Ovary (tissue), 3 donors: Measurements from ENCODE around the gene EFNB3.

Experiments
- POLR2A ChIP-seq: fragments of 450-650 bp; IDR thresholded peaks from one replicate; pipeline ENCODE4 v1.6.1; 2017; ENCODE audit warnings: antibody characterized with exemption, mild to moderate bottlenecking, moderate library complexity
- TF ChIP-seq, protein P1 (sequence below), 3 donors: fragments of 450-650 bp in 2 of 3; fragments of 200-600 bp in 1 of 3; IDR thresholded peaks; one replicate each; pipeline versions ENCODE4 v1.5.1 to v1.8.0; 2016 to 2022; ENCODE audit warnings: antibody characterized with exemption in 3 of 3, mild to moderate bottlenecking in 1 of 3
- donor health status: DM: no; HTN: no; CAD: no.

DNA sequence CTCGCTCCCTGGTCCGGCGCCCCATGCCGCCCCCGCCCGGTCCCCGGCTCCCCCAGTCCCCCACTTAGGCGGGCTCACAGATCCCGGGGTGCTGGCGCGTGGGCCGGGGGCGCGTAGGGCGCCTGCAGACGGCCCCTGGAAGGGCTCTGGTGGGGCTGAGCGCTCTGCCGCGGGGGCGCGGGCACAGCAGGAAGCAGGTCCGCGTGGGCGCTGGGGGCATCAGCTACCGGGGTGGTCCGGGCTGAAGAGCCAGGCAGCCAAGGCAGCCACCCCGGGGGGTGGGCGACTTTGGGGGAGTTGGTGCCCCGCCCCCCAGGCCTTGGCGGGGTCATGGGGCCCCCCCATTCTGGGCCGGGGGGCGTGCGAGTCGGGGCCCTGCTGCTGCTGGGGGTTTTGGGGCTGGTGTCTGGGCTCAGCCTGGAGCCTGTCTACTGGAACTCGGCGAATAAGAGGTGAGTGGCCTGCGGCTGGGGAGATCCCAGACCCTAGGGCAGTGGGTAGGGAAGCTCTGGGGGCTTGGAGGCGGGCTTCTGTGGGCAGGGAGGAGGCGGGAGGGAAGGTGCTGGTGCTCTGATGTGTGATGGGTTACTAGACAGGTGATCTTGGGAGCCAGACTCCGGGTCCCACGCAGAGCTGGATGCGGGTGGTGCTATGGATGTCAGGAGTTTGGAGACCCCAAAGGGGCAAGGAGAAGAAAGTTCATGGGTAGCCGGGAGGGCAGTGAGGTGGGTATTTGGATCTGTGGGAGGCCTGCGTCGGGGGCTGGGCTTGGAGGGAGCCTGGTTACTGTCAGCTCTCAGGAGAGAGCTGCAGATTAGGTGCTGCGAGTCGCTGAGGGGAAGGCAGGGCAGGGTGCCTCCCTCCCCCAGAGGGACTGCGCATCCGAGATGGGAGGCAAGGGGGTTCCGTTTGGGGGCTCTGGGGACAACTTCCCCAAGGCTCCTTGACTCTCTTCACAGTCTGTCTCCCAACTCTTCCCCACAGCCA is 560 bp downstream of the EFNB3 start:
- TF ChIP-seq, protein P1, sequence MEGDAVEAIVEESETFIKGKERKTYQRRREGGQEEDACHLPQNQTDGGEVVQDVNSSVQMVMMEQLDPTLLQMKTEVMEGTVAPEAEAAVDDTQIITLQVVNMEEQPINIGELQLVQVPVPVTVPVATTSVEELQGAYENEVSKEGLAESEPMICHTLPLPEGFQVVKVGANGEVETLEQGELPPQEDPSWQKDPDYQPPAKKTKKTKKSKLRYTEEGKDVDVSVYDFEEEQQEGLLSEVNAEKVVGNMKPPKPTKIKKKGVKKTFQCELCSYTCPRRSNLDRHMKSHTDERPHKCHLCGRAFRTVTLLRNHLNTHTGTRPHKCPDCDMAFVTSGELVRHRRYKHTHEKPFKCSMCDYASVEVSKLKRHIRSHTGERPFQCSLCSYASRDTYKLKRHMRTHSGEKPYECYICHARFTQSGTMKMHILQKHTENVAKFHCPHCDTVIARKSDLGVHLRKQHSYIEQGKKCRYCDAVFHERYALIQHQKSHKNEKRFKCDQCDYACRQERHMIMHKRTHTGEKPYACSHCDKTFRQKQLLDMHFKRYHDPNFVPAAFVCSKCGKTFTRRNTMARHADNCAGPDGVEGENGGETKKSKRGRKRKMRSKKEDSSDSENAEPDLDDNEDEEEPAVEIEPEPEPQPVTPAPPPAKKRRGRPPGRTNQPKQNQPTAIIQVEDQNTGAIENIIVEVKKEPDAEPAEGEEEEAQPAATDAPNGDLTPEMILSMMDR (IDR thresholded peaks at IDR 0.05), result no peak
- TF ChIP-seq POLR2A, result no peak
